HL-60 (cell line): ENCODE results near the gene CADM2.

ENCODE experiments used
- DNase-seq, 2 experiments: peaks; one replicate each; pipeline ENCODE4 v3.0.0-alpha.2; 2010 to 2020; ENCODE audit warnings: low read depth in 1 of 2, low spot score in 1 of 2
- H3K27ac ChIP-seq: fragments of 250-450 bp; sonication (Bioruptor Pico); replicated peaks from 2 replicates; pipeline ENCODE4 v1.5.1; 2020; ENCODE audit warnings: mild to moderate bottlenecking, moderate library complexity
- H3K27me3 ChIP-seq: fragments of 250-450 bp; sonication (Bioruptor Pico); 2 replicates; pipeline ENCODE4 v1.5.1; 2021; ENCODE audit warnings: mild to moderate bottlenecking, moderate library complexity; ENCODE audit not compliant: insufficient read depth, poor library complexity, severe bottlenecking
- H3K4me3 ChIP-seq: replicated peaks from 2 replicates; pipeline ENCODE4 v1.5.1; 2011; ENCODE audit warnings: mild to moderate bottlenecking, control low read depth, low read length; ENCODE audit not compliant: insufficient read depth
- GABPA ChIP-seq: IDR thresholded peaks from 2 replicates; pipeline ENCODE4 v1.6.1; 2012; ENCODE audit warnings: low read depth
- POLR2AphosphoS5 ChIP-seq: IDR thresholded peaks from 2 replicates; pipeline ENCODE4 v1.6.1; 2012; ENCODE audit warnings: low read depth
- SPI1 ChIP-seq: IDR thresholded peaks from 2 replicates; pipeline ENCODE4 v1.6.1; 2012; ENCODE audit warnings: low read depth, mild to moderate bottlenecking, borderline replicate concordance
- TF ChIP-seq, protein P1 (sequence below): IDR thresholded peaks from 2 replicates; pipeline ENCODE4 v1.6.1; 2012; ENCODE audit warnings: low read depth; ENCODE audit not compliant: insufficient replicate concordance
- TF ChIP-seq, protein P2 (sequence below): IDR thresholded peaks from one replicate; pipeline ENCODE4 v1.5.1; 2011; ENCODE audit warnings: low read length, control low read depth, inconsistent platforms; ENCODE audit not compliant: insufficient read depth

CADM2 gene

DNA sequence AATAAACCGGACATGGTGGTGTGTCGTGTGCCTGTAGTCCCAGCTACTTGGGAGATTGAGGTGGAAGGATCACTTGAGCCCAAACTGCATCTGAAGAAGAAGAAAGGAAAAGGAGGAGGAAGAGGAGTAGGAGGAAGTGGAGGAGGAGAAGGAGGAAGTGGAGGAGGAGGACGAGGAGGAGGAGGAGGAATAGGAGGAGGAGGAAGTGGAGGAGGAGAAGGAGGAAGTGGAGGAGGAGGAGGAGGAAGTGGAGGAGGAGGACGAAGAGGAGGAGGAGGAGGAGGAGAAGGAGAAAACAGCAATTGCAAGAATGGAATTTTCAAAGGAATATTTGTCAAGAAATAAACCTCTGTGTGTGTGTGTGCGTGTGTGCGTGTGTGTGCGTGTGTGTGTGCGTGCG lies 528.6 kb downstream of the CADM2 start:
- DNase-seq: no peak
- TF ChIP-seq, protein P1, sequence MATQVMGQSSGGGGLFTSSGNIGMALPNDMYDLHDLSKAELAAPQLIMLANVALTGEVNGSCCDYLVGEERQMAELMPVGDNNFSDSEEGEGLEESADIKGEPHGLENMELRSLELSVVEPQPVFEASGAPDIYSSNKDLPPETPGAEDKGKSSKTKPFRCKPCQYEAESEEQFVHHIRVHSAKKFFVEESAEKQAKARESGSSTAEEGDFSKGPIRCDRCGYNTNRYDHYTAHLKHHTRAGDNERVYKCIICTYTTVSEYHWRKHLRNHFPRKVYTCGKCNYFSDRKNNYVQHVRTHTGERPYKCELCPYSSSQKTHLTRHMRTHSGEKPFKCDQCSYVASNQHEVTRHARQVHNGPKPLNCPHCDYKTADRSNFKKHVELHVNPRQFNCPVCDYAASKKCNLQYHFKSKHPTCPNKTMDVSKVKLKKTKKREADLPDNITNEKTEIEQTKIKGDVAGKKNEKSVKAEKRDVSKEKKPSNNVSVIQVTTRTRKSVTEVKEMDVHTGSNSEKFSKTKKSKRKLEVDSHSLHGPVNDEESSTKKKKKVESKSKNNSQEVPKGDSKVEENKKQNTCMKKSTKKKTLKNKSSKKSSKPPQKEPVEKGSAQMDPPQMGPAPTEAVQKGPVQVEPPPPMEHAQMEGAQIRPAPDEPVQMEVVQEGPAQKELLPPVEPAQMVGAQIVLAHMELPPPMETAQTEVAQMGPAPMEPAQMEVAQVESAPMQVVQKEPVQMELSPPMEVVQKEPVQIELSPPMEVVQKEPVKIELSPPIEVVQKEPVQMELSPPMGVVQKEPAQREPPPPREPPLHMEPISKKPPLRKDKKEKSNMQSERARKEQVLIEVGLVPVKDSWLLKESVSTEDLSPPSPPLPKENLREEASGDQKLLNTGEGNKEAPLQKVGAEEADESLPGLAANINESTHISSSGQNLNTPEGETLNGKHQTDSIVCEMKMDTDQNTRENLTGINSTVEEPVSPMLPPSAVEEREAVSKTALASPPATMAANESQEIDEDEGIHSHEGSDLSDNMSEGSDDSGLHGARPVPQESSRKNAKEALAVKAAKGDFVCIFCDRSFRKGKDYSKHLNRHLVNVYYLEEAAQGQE: no peak
- TF ChIP-seq SPI1: peak; percentile 65

DNA sequence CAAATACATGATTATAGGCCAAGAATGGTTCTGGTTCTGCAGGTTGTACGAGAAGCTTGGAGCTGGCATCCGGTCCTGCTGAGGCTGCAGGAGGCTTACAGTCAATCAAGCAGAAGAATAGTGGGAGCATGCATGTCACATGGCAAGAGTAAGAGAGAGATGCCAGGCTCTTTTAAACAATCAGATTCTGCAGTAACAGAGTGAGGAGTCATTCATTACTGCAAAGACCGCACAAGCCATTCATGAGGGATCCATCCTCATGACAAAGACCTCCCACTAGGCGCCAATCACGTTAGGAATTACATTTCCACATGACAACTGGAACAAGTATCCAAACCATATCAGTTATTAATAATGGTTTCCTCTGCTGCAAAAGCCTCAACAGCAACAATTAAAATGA lies 536.8 kb downstream of the CADM2 start:
- no peak overlapping the region for H3K27ac ChIP-seq
- TF ChIP-seq SPI1 (no peak), POLR2AphosphoS5 (no peak), GABPA (no peak)
- TF ChIP-seq, protein P2, sequence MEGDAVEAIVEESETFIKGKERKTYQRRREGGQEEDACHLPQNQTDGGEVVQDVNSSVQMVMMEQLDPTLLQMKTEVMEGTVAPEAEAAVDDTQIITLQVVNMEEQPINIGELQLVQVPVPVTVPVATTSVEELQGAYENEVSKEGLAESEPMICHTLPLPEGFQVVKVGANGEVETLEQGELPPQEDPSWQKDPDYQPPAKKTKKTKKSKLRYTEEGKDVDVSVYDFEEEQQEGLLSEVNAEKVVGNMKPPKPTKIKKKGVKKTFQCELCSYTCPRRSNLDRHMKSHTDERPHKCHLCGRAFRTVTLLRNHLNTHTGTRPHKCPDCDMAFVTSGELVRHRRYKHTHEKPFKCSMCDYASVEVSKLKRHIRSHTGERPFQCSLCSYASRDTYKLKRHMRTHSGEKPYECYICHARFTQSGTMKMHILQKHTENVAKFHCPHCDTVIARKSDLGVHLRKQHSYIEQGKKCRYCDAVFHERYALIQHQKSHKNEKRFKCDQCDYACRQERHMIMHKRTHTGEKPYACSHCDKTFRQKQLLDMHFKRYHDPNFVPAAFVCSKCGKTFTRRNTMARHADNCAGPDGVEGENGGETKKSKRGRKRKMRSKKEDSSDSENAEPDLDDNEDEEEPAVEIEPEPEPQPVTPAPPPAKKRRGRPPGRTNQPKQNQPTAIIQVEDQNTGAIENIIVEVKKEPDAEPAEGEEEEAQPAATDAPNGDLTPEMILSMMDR: no peak
- TF ChIP-seq, protein P1: no peak
- no peak for DNase-seq

More for the DNA sequence above, 528.6 kb downstream of the CADM2 start:
- no peak overlapping the region for H3K27ac ChIP-seq
- H3K27me3 ChIP-seq: no peaks in the 10 kb centered on the region
- no peak overlapping the region for H3K4me3 ChIP-seq

DNA sequence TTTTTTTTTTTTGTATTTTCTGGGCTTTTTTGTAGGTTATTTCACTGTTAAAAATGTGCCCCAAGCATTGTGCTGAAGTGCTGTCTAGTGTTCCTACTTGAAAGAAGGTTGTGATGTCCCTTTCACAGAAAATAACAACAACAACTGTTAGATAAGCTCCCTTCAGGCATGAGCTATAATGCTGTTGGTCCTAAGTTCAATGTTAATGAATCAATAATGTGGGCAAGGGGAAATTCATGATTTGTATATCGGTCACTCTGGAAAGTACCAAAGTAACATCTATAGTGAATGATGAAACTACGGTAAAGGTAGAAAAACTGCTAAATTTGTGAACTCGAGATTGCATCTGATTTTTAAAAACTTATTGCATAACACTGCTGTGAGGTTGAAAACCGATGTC lies 539.4 kb downstream of the CADM2 start:
- Histone ChIP-seq H3K27me3 (no peaks in the 10 kb centered on the region), H3K27ac (no peak overlapping the region), H3K4me3 (no peak overlapping the region)
- no peak for TF ChIP-seq POLR2AphosphoS5
- TF ChIP-seq GABPA: no peak
- TF ChIP-seq, protein P1: no peak
- TF ChIP-seq, protein P2: no peak
- no peak for TF ChIP-seq SPI1
- no peak for DNase-seq

More for the DNA sequence above, 536.8 kb downstream of the CADM2 start:
- Histone ChIP-seq H3K4me3 (no peak overlapping the region), H3K27me3 (no peaks in the 10 kb centered on the region)
